Measurements from ENCODE around the gene RERE.
A peak's percentile ranks its signal among the peaks of the same experiment; 100 is the strongest.

The RERE gene

GRCh38 chr1:8471451-8471850, 346.0 kb downstream of the RERE start:
- H3K27ac ChIP-seq (ENCODE audit: low read depth, low read length): no peak overlapping the region
- peaks cover 3% of the 10 kb centered on the region for H3K4me1 ChIP-seq (ENCODE audit: control insufficient read depth, insufficient read depth, low read length)

GRCh38 chr1:8468751-8469150, 348.7 kb downstream of the RERE start:
- H3K4me1 ChIP-seq (ENCODE audit: control insufficient read depth, insufficient read depth, low read length): peaks cover 8% of the 10 kb centered on the region
- H3K36me3 ChIP-seq (ENCODE audit: control insufficient read depth, insufficient read depth, low read length): no peaks in the 10 kb centered on the region
- H3K27me3 ChIP-seq (ENCODE audit: control insufficient read depth, insufficient read depth, low read length): no peaks in the 10 kb centered on the region
- H3K4me3 ChIP-seq (ENCODE audit: low read length): no peak overlapping the region
- H3K9ac ChIP-seq (ENCODE audit: low read length): no peak overlapping the region
- no peak overlapping the region for H3K27ac ChIP-seq (ENCODE audit: low read depth, low read length)

More at GRCh38 chr1:8471451-8471850, 346.0 kb downstream of the RERE start:
- H3K9ac ChIP-seq (ENCODE audit: low read length): no peak overlapping the region
- no peak overlapping the region for H3K4me3 ChIP-seq (ENCODE audit: low read length)
- no peaks in the 10 kb centered on the region for H3K27me3 ChIP-seq (ENCODE audit: control insufficient read depth, insufficient read depth, low read length)
- no peaks in the 10 kb centered on the region for H3K36me3 ChIP-seq (ENCODE audit: control insufficient read depth, insufficient read depth, low read length)

- peaks cover 20% of the 10 kb centered on the region for H3K4me1 ChIP-seq (ENCODE audit: control insufficient read depth, insufficient read depth, low read length)
Measured at GRCh38 chr1:8467308-8467707, 350.1 kb downstream of the RERE start.

GRCh38 chr1:8465692-8466091, 351.7 kb downstream of the RERE start:
- Histone ChIP-seq H3K4me3 (ENCODE audit: low read length) (no peak overlapping the region), H3K36me3 (ENCODE audit: control insufficient read depth, insufficient read depth, low read length) (no peaks in the 10 kb centered on the region), H3K27ac (ENCODE audit: low read depth, low read length) (no peak overlapping the region), H3K9ac (ENCODE audit: low read length) (no peak overlapping the region), H3K4me1 (ENCODE audit: control insufficient read depth, insufficient read depth, low read length) (peaks cover 27% of the 10 kb centered on the region), H3K27me3 (ENCODE audit: control insufficient read depth, insufficient read depth, low read length) (no peaks in the 10 kb centered on the region)

More at GRCh38 chr1:8467308-8467707, 350.1 kb downstream of the RERE start:
- Histone ChIP-seq H3K36me3 (ENCODE audit: control insufficient read depth, insufficient read depth, low read length) (no peaks in the 10 kb centered on the region), H3K27ac (ENCODE audit: low read depth, low read length) (no peak overlapping the region), H3K4me3 (ENCODE audit: low read length) (no peak overlapping the region), H3K9ac (ENCODE audit: low read length) (no peak overlapping the region), H3K27me3 (ENCODE audit: control insufficient read depth, insufficient read depth, low read length) (no peaks in the 10 kb centered on the region)

GRCh38 chr1:8465013-8465412, 352.4 kb downstream of the RERE start:
- no peak overlapping the region for H3K9ac ChIP-seq (ENCODE audit: low read length)
- peak overlapping the region; percentile 3 for H3K27ac ChIP-seq (ENCODE audit: low read depth, low read length)
- H3K27me3 ChIP-seq (ENCODE audit: control insufficient read depth, insufficient read depth, low read length): no peaks in the 10 kb centered on the region
- H3K4me3 ChIP-seq (ENCODE audit: low read length): no peak overlapping the region
- H3K4me1 ChIP-seq (ENCODE audit: control insufficient read depth, insufficient read depth, low read length): peaks cover 32% of the 10 kb centered on the region
- H3K36me3 ChIP-seq (ENCODE audit: control insufficient read depth, insufficient read depth, low read length): no peaks in the 10 kb centered on the region

- Histone ChIP-seq H3K4me1 (ENCODE audit: control insufficient read depth, insufficient read depth, low read length) (peaks cover 34% of the 10 kb centered on the region), H3K9ac (ENCODE audit: low read length) (no peak overlapping the region)
Measured at GRCh38 chr1:8464377-8464776, 353.1 kb downstream of the RERE start.

GRCh38 chr1:8463144-8463927, 354.1 kb downstream of the RERE start:
- no peaks in the 10 kb centered on the region for H3K36me3 ChIP-seq (ENCODE audit: control insufficient read depth, insufficient read depth, low read length)
- no peaks in the 10 kb centered on the region for H3K27me3 ChIP-seq (ENCODE audit: control insufficient read depth, insufficient read depth, low read length)
- peak overlapping the region; percentile 59 for H3K27ac ChIP-seq (ENCODE audit: low read depth, low read length)
- peaks cover 34% of the 10 kb centered on the region for H3K4me1 ChIP-seq (ENCODE audit: control insufficient read depth, insufficient read depth, low read length)
- H3K9ac ChIP-seq (ENCODE audit: low read length): no peak overlapping the region
- H3K4me3 ChIP-seq (ENCODE audit: low read length): no peak overlapping the region

More at GRCh38 chr1:8464377-8464776, 353.1 kb downstream of the RERE start:
- no peaks in the 10 kb centered on the region for H3K27me3 ChIP-seq (ENCODE audit: control insufficient read depth, insufficient read depth, low read length)
- H3K36me3 ChIP-seq (ENCODE audit: control insufficient read depth, insufficient read depth, low read length): no peaks in the 10 kb centered on the region
- no peak overlapping the region for H3K4me3 ChIP-seq (ENCODE audit: low read length)
- H3K27ac ChIP-seq (ENCODE audit: low read depth, low read length): peak overlapping the region; percentile 59

GRCh38 chr1:8462371-8462892, 355.0 kb downstream of the RERE start:
- no peak overlapping the region for H3K9ac ChIP-seq (ENCODE audit: low read length)

GRCh38 chr1:8461351-8462110, 355.9 kb downstream of the RERE start:
- peak overlapping the region; percentile 52 for H3K27ac ChIP-seq (ENCODE audit: low read depth, low read length)

More at GRCh38 chr1:8462371-8462892, 355.0 kb downstream of the RERE start:
- H3K27ac ChIP-seq (ENCODE audit: low read depth, low read length): peak overlapping the region; percentile 58
- no peaks in the 10 kb centered on the region for H3K36me3 ChIP-seq (ENCODE audit: control insufficient read depth, insufficient read depth, low read length)
- H3K27me3 ChIP-seq (ENCODE audit: control insufficient read depth, insufficient read depth, low read length): no peaks in the 10 kb centered on the region
- H3K4me1 ChIP-seq (ENCODE audit: control insufficient read depth, insufficient read depth, low read length): peaks cover 34% of the 10 kb centered on the region
- no peak overlapping the region for H3K4me3 ChIP-seq (ENCODE audit: low read length)

GRCh38 chr1:8460784-8461183, 356.7 kb downstream of the RERE start:
- Histone ChIP-seq H3K27ac (ENCODE audit: low read depth, low read length) (no peak overlapping the region), H3K4me3 (ENCODE audit: low read length) (no peak overlapping the region), H3K36me3 (ENCODE audit: control insufficient read depth, insufficient read depth, low read length) (no peaks in the 10 kb centered on the region), H3K4me1 (ENCODE audit: control insufficient read depth, insufficient read depth, low read length) (peaks cover 48% of the 10 kb centered on the region), H3K27me3 (ENCODE audit: control insufficient read depth, insufficient read depth, low read length) (no peaks in the 10 kb centered on the region), H3K9ac (ENCODE audit: low read length) (no peak overlapping the region)

More at GRCh38 chr1:8461351-8462110, 355.9 kb downstream of the RERE start:
- H3K4me1 ChIP-seq (ENCODE audit: control insufficient read depth, insufficient read depth, low read length): peaks cover 41% of the 10 kb centered on the region
- no peaks in the 10 kb centered on the region for H3K36me3 ChIP-seq (ENCODE audit: control insufficient read depth, insufficient read depth, low read length)
- no peak overlapping the region for H3K9ac ChIP-seq (ENCODE audit: low read length)
- H3K27me3 ChIP-seq (ENCODE audit: control insufficient read depth, insufficient read depth, low read length): no peaks in the 10 kb centered on the region
- H3K4me3 ChIP-seq (ENCODE audit: low read length): no peak overlapping the region

- Histone ChIP-seq H3K27me3 (ENCODE audit: control insufficient read depth, insufficient read depth, low read length) (no peaks in the 10 kb centered on the region), H3K9ac (ENCODE audit: low read length) (no peak overlapping the region), H3K4me3 (ENCODE audit: low read length) (no peak overlapping the region), H3K4me1 (ENCODE audit: control insufficient read depth, insufficient read depth, low read length) (peaks cover 55% of the 10 kb centered on the region), H3K36me3 (ENCODE audit: control insufficient read depth, insufficient read depth, low read length) (no peaks in the 10 kb centered on the region), H3K27ac (ENCODE audit: low read depth, low read length) (no peak overlapping the region)
Measured at GRCh38 chr1:8460132-8460544, 357.3 kb downstream of the RERE start.

GRCh38 chr1:8458607-8459006, 358.8 kb downstream of the RERE start:
- Histone ChIP-seq H3K36me3 (ENCODE audit: control insufficient read depth, insufficient read depth, low read length) (no peaks in the 10 kb centered on the region), H3K4me3 (ENCODE audit: low read length) (no peak overlapping the region), H3K4me1 (ENCODE audit: control insufficient read depth, insufficient read depth, low read length) (peaks cover 46% of the 10 kb centered on the region), H3K9ac (ENCODE audit: low read length) (no peak overlapping the region), H3K27ac (ENCODE audit: low read depth, low read length) (no peak overlapping the region), H3K27me3 (ENCODE audit: control insufficient read depth, insufficient read depth, low read length) (no peaks in the 10 kb centered on the region)

Measured in rectal smooth muscle tissue (tissue), 1 donor.